ENCODE measurements around the gene PARS2.

PARS2 gene

DNA sequence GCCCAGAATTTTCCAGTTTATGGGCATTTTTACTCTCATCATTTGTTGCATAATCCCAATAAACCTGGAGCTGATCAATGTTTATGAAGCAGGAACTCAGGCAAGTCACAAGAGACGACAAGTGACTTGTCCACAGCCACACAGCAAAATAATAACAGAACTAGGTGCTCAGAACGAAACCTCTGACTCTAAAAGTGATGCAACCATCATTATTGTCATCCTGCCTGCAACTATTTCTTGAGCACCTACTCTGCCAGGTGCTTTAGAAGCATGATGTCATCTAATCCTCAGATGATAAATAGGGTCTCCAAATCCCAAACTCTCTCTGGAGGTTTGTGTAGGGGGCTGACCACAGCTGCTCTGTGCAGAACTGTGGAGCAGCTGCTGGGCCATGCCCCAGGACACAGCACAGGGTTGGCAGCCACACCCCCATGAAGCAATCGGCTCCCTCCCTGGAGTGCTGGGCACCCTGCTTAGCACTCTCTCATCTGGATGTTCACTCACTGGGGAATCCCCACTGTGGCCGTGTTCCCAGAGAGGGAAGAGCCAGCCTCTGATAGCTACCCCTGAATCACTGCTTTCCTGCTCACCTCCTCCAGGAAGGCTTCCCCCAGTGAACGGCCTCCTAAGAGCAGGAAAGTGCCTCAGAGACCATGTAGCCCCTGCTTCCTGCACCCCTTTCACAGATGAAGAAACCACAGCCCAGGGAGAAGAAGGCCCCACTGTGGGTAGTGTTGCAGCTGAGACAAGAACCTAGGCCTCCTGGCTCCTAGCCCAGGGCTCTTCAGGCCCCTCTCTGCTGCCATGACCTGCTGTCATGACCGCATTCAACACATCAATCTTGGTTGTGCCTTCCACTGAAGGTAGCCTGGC is 34.7 kb upstream of the PARS2 start:
- TF ChIP-seq L3MBTL2 (conservative IDR thresholded peaks at IDR 0.05) (no peak), CTBP1 (IDR thresholded peaks at IDR 0.05; ENCODE audit: borderline replicate concordance) (no peak), SUZ12 (IDR thresholded peaks at IDR 0.05) (no peak), ARNT (IDR thresholded peaks at IDR 0.05) (no peak), FOXA1 (IDR thresholded peaks at IDR 0.05) (no peak), FOXK2 (IDR thresholded peaks at IDR 0.05) (no peak), TARDBP (IDR thresholded peaks at IDR 0.05) (no peak), SP1 (IDR thresholded peaks at IDR 0.05) (no peak), BHLHE40 (IDR thresholded peaks at IDR 0.05; ENCODE audit: borderline replicate concordance) (no peak), HDGF (IDR thresholded peaks at IDR 0.05; ENCODE audit: borderline replicate concordance) (no peak), ELF4 (IDR thresholded peaks at IDR 0.05) (no peak), LEF1 (IDR thresholded peaks at IDR 0.05; ENCODE audit: borderline replicate concordance) (no peak)
- DNase-seq (ENCODE audit: extremely low spot score) = no peak
- ChIA-PET POLR2A (no interaction called here), CTCF (interaction anchor here (0.6 to 1.4 kb wide), 2 partner anchors 11 to 1200 kb away, joined by 3 read pairs; no protein-coding TSS in a partner anchor)

DNA sequence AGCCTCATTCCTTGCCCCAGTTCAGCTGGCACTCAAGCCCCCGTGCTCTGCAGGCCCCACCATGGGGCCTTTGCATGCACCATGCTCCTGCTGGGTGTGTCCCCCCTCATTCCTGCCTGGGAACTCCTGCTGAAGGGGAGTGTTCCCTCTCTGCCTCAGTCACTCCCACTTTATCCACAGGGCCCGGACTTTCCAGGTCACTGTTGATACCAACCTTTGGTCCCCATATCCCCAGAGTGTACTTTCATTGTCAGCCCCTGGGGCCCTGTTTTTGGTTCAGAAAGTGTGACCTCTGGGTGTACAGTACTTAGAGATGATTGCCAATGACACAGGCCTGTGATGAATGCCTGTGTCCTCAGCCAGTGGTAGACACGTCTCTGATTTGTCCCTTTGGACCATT is 33.9 kb upstream of the PARS2 start:
- no peak for DNase-seq (ENCODE audit: extremely low spot score)
- CTCF ChIA-PET = no interaction called here
- POLR2A ChIA-PET = no interaction called here
- TF ChIP-seq LEF1 (IDR thresholded peaks at IDR 0.05; ENCODE audit: borderline replicate concordance) (no peak), FOXK2 (IDR thresholded peaks at IDR 0.05) (no peak), NFRKB (IDR thresholded peaks at IDR 0.05) (no peak), TARDBP (IDR thresholded peaks at IDR 0.05) (no peak), CTBP1 (IDR thresholded peaks at IDR 0.05; ENCODE audit: borderline replicate concordance) (no peak), ELF4 (IDR thresholded peaks at IDR 0.05) (no peak), FOXM1 (IDR thresholded peaks at IDR 0.05; ENCODE audit: borderline replicate concordance) (no peak), SUZ12 (IDR thresholded peaks at IDR 0.05) (no peak), BHLHE40 (IDR thresholded peaks at IDR 0.05; ENCODE audit: borderline replicate concordance) (no peak), HDGF (IDR thresholded peaks at IDR 0.05; ENCODE audit: borderline replicate concordance) (no peak), ZNF384 (IDR thresholded peaks at IDR 0.05) (no peak), ARNT (IDR thresholded peaks at IDR 0.05) (no peak), SP1 (IDR thresholded peaks at IDR 0.05) (no peak), L3MBTL2 (conservative IDR thresholded peaks at IDR 0.05) (no peak), FOXA1 (IDR thresholded peaks at IDR 0.05) (no peak)
- TF ChIP-seq, protein P1, sequence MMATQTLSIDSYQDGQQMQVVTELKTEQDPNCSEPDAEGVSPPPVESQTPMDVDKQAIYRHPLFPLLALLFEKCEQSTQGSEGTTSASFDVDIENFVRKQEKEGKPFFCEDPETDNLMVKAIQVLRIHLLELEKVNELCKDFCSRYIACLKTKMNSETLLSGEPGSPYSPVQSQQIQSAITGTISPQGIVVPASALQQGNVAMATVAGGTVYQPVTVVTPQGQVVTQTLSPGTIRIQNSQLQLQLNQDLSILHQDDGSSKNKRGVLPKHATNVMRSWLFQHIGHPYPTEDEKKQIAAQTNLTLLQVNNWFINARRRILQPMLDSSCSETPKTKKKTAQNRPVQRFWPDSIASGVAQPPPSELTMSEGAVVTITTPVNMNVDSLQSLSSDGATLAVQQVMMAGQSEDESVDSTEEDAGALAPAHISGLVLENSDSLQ (IDR thresholded peaks at IDR 0.05) = no peak

DNA sequence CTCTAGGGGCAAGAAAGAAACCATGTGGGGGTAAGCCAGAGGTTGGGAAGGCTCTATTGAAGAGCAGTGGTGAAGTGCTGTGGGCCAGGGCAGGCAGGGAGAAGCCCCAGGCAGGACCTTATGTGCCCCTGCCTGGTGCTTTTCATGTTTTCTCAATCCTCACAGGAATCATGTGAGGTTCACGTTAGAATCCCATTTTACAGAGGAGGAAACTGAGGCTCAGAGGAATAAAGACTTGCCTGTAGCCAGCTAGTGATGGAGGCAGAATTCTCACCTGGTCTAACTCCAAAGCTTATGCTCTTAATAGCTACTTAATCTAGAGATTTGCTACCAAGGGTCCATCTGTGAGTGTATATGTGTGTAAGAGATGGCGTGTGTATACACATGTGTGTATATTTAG is 32.6 kb upstream of the PARS2 start:
- no peak for DNase-seq (ENCODE audit: extremely low spot score)
- TF ChIP-seq HDGF (IDR thresholded peaks at IDR 0.05; ENCODE audit: borderline replicate concordance) = no peak
- TF ChIP-seq LEF1 (IDR thresholded peaks at IDR 0.05; ENCODE audit: borderline replicate concordance) = no peak
- TF ChIP-seq FOXA1 (IDR thresholded peaks at IDR 0.05) = no peak
- TF ChIP-seq BHLHE40 (IDR thresholded peaks at IDR 0.05; ENCODE audit: borderline replicate concordance) = no peak
- TF ChIP-seq SP1 (IDR thresholded peaks at IDR 0.05) = no peak
- TF ChIP-seq SUZ12 (IDR thresholded peaks at IDR 0.05) = no peak
- TF ChIP-seq CTBP1 (IDR thresholded peaks at IDR 0.05; ENCODE audit: borderline replicate concordance) = no peak
- no peak for TF ChIP-seq L3MBTL2 (conservative IDR thresholded peaks at IDR 0.05)
- ChIA-PET CTCF (no interaction called here), POLR2A (no interaction called here)

DNA sequence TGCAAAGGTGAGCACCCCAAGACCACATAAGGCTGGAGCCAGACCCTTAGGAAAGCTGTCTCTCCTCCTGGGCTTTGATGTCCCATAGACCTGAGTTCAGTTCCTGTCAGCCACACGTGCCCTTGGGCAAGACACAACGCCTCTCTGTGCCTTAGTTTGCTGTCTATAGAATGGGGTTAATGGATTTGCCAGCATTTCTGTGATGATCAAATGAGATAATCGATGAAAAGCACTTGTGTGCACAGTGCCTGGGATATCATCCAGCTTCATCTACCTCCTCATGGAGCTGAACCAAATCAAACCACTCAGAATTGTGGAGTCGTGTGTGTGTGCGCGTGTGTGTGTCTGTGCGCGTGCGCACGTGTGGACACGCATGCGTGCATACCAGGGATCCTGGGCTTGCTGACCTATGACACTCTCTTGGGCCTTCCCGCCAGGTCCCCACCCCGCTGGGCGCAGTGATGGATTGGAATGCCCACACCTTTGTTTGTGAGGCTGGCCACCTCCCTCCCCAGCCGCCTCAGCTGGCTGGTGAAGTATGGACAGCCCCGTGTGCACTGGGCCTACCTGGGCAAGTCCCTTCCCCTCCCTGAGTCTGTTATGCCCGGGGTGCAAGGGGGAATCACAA is 31.6 kb upstream of the PARS2 start:
- no peak for TF ChIP-seq NFRKB (IDR thresholded peaks at IDR 0.05)
- no peak for TF ChIP-seq CTBP1 (IDR thresholded peaks at IDR 0.05; ENCODE audit: borderline replicate concordance)
- TF ChIP-seq SP1 (IDR thresholded peaks at IDR 0.05) = no peak
- TF ChIP-seq HDGF (IDR thresholded peaks at IDR 0.05; ENCODE audit: borderline replicate concordance) = no peak
- TF ChIP-seq ZNF384 (IDR thresholded peaks at IDR 0.05) = no peak
- no peak for DNase-seq (ENCODE audit: extremely low spot score)
- ChIA-PET POLR2A (interaction anchor here (1.4 kb wide), 1 partner anchor 32 kb away, joined by 3 read pairs; the partner anchor contains the start of gene PARS2), CTCF (no interaction called here)

DNA sequence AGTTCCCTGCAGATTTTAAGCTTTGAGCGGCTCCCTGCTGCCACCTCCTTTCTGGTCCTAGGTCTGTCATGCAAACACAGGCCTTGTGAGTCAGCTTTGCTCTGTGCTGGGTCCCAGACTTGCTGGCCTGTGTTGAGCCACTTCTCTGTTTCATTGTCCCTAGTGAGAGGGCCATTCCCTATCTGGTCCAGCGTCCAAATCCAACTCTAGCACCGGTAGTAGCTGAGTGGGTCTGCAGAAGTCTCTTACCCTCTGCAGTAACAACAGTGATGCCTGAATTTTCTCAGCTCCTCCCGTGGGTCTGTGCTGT is 31.0 kb upstream of the PARS2 start:
- ChIA-PET POLR2A (interaction anchor here (1.4 kb wide), 1 partner anchor 31 kb away, joined by 3 read pairs; the partner anchor contains the start of gene PARS2), CTCF (no interaction called here)
- no peak for TF ChIP-seq BHLHE40 (IDR thresholded peaks at IDR 0.05; ENCODE audit: borderline replicate concordance)
- TF ChIP-seq SUZ12 (IDR thresholded peaks at IDR 0.05) = no peak
- TF ChIP-seq FOXM1 (IDR thresholded peaks at IDR 0.05; ENCODE audit: borderline replicate concordance) = no peak
- TF ChIP-seq ZNF384 (IDR thresholded peaks at IDR 0.05) = no peak
- no peak for TF ChIP-seq NFRKB (IDR thresholded peaks at IDR 0.05)
- no peak for TF ChIP-seq HDGF (IDR thresholded peaks at IDR 0.05; ENCODE audit: borderline replicate concordance)
- TF ChIP-seq, protein P1 (IDR thresholded peaks at IDR 0.05) = no peak
- no peak for DNase-seq (ENCODE audit: extremely low spot score)

DNA sequence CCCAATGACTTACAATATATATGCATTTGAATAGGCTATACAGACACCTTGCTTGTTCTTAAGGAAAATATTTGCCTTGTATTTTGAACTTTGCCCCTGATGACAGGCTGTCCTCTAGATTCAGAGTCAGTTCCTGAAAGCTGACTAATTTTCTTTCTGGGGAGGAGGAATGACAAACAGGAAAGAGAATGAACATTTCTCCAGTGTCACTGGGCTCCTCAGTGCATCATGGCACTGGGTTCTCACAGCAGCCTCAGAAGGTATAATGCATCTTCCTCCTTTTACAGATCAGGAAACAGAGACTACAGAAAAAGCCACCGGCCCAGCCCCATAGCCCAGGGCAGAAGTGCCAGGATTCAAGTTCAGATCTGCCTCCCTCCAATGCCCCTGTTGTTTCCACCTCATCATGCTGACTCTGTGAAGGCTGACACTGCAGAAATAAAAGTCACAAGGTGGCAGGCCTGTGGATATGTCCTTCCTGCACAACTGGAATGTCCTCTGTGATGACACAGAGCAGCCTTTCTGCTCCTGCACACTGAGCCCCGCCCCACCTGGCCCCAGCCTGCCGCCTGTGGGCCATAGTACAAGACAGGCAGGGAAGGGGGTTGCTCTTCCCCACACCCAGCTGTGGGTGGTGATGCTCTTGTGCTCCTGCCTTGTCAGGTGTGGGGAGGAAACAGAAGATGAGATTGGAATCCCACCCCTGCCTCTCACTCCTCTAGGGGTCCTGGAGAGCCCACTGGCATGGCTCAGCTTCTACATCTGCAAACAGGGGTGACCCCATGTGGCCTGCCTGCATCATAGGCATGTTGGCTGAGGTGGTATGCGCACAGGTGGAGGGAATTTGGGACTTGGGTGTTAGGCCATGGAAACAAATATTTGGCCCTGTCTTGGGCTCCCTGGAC is 30.4 kb upstream of the PARS2 start:
- ChIA-PET POLR2A (interaction anchor here (1.4 kb wide), 1 partner anchor 30 kb away, joined by 3 read pairs; the partner anchor contains the start of gene PARS2), CTCF (no interaction called here)
- DNase-seq (ENCODE audit: extremely low spot score) = no peak
- no peak for TF ChIP-seq FOXK2 (IDR thresholded peaks at IDR 0.05)
- no peak for TF ChIP-seq SUZ12 (IDR thresholded peaks at IDR 0.05)
- TF ChIP-seq BHLHE40 (IDR thresholded peaks at IDR 0.05; ENCODE audit: borderline replicate concordance) = no peak
- no peak for TF ChIP-seq ZNF384 (IDR thresholded peaks at IDR 0.05)
- TF ChIP-seq L3MBTL2 (conservative IDR thresholded peaks at IDR 0.05) = no peak
- no peak for TF ChIP-seq ELF4 (IDR thresholded peaks at IDR 0.05)
- TF ChIP-seq, protein P1 (IDR thresholded peaks at IDR 0.05) = no peak
- TF ChIP-seq FOXA1 (IDR thresholded peaks at IDR 0.05) = no peak
- TF ChIP-seq HDGF (IDR thresholded peaks at IDR 0.05; ENCODE audit: borderline replicate concordance) = no peak

Measured in HEK293T (cell line).